Activated CD8-positive, alpha-beta memory T cell treated with anti-CD3 and anti-CD28 coated beads, Interleukin-2, amount 50 U/mL, for 48 hours (primary cell): ENCODE data around the gene TFR2.
A peak's percentile ranks its signal among the peaks of the same experiment; 100 is the strongest.

ENCODE experiments used
- DNase-seq: peaks from one replicate; pipeline ENCODE4 v3.0.0-alpha.2; 2020

The TFR2 gene

GRCh38 chr7:100612730-100613390 is 28.5 kb downstream of the TFR2 start:
- no peak for DNase-seq

- peak; percentile 99 for DNase-seq
Observed at GRCh38 chr7:100611983-100612729, 29.2 kb downstream of the TFR2 start, which contains the start of gene MOSPD3. TSS of gene MOSPD3 (plus strand) at chr7:100612540. CDS start at chr7:100612792, 252 bp downstream.

GRCh38 chr7:100609958-100610357 is 31.4 kb downstream of the TFR2 start:
- DNase-seq: no peak

GRCh38 chr7:100607111-100607510 is 34.2 kb downstream of the TFR2 start:
- DNase-seq: no peak

- DNase-seq: no peak
Observed at GRCh38 chr7:100606313-100606712, 35.0 kb downstream of the TFR2 start.

- DNase-seq: peak; percentile 72
Observed at GRCh38 chr7:100604976-100605911, 36.1 kb downstream of the TFR2 start.

- peak; percentile 90 for DNase-seq
Observed at GRCh38 chr7:100604028-100604975, 37.0 kb downstream of the TFR2 start.

GRCh38 chr7:100603726-100604027 is 37.7 kb downstream of the TFR2 start:
- peak; percentile 65 for DNase-seq

GRCh38 chr7:100602889-100603725 is 38.2 kb downstream of the TFR2 start:
- no peak for DNase-seq

GRCh38 chr7:100600730-100601038 is 40.7 kb downstream of the TFR2 start:
- DNase-seq: no peak

- DNase-seq: no peak
Observed at GRCh38 chr7:100599911-100600729, 41.2 kb downstream of the TFR2 start.

- no peak for DNase-seq
Observed at GRCh38 chr7:100598425-100598824, 42.9 kb downstream of the TFR2 start.

GRCh38 chr7:100595188-100595587 is 46.2 kb downstream of the TFR2 start:
- no peak for DNase-seq

GRCh38 chr7:100591596-100591995 is 49.8 kb downstream of the TFR2 start:
- no peak for DNase-seq

GRCh38 chr7:100590077-100590737 is 51.1 kb downstream of the TFR2 start:
- no peak for DNase-seq

- no peak for DNase-seq
Observed at GRCh38 chr7:100589341-100589947, 51.9 kb downstream of the TFR2 start.

GRCh38 chr7:100588438-100588837 is 52.9 kb downstream of the TFR2 start:
- no peak for DNase-seq

GRCh38 chr7:100586266-100587025 is 54.9 kb downstream of the TFR2 start, which contains the start of gene FBXO24:
TSS of gene FBXO24 (plus strand) at chr7:100586328. CDS start at chr7:100586626, 298 bp downstream.
- DNase-seq: peak; percentile 97
